Activated CD8-positive, alpha-beta T cell treated with anti-CD3 and anti-CD28 coated beads for 36 hours (primary cell): ENCODE data around the gene CLPSL2. TPM values are rescaled to one million over a fixed set of nuclear protein-coding genes. Genes with fewer than 3 reads are reported as not detected.

Experiments used
- ATAC-seq: fragments of 200-7000 bp; cut with Tn5 transposase; one replicate; pipeline ENCODE4 v1.10.0; 2021; ENCODE audit warnings: mild to moderate bottlenecking, moderate library complexity
- CTCF ChIA-PET: fragments of 350-600 bp; sonication (Branson Sonifier 250); formaldehyde crosslinking; loops from one replicate; lab custom pipeline; 2021; ENCODE audit warnings: antibody characterized with exemption; lab: Charles Lee
- POLR2A ChIA-PET: fragments of 350-600 bp; sonication (Branson Sonifier 250); formaldehyde crosslinking; loops from one replicate; lab custom pipeline; 2021; ENCODE audit warnings: antibody characterized with exemption; lab: Charles Lee
- DNase-seq: peaks from one replicate; pipeline ENCODE4 v3.0.0-alpha.2; 2020
- H3K27ac Mint-ChIP-seq: one replicate; pipeline ENCODE4 v1.8.0; 2021; ENCODE audit warnings: mild to moderate bottlenecking, mixed read lengths
- H3K27me3 Mint-ChIP-seq: one replicate; pipeline ENCODE4 v1.8.0; 2021; ENCODE audit warnings: mixed read lengths
- H3K36me3 Mint-ChIP-seq: one replicate; pipeline ENCODE4 v1.8.0; 2021; ENCODE audit warnings: low read depth, mixed read lengths
- H3K4me1 Mint-ChIP-seq: one replicate; pipeline ENCODE4 v1.8.0; 2021; ENCODE audit warnings: low read depth, mixed read lengths
- H3K4me3 Mint-ChIP-seq: one replicate; pipeline ENCODE4 v1.8.0; 2021; ENCODE audit warnings: mild to moderate bottlenecking, moderate library complexity, mixed read lengths
- H3K9me3 Mint-ChIP-seq: one replicate; pipeline ENCODE4 v1.8.0; 2021; ENCODE audit warnings: mixed read lengths
- intact Hi-C: fragments of 100-400 bp; cut with micrococcal nuclease; formaldehyde crosslinking; loops from one replicate; pipeline ENCODE4 v1.10.0; 2022
- total RNA-seq, 2 experiments: library from RNA; stranded (reverse); gene quantifications; one replicate each; pipeline ENCODE4 v1.2.3, GENCODE V29; 2021
- TF ChIP-seq, protein P1 (sequence below): fragments of 200-600 bp; IDR thresholded peaks from one replicate; pipeline ENCODE4 v1.8.0; 2022; ENCODE audit warnings: antibody characterized with exemption, mild to moderate bottlenecking

CLPSL2 gene
- total RNA-seq, 2 experiments from 2014 or later = not detected

- ChIA-PET CTCF (interaction anchor here (0.6 kb wide), 1 partner anchor 66 kb away, joined by 3 read pairs; no protein-coding TSS in a partner anchor), POLR2A (no interaction called here)
- H3K36me3 Mint-ChIP-seq = no peaks in the 10 kb centered on the region
- TF ChIP-seq, protein P1, sequence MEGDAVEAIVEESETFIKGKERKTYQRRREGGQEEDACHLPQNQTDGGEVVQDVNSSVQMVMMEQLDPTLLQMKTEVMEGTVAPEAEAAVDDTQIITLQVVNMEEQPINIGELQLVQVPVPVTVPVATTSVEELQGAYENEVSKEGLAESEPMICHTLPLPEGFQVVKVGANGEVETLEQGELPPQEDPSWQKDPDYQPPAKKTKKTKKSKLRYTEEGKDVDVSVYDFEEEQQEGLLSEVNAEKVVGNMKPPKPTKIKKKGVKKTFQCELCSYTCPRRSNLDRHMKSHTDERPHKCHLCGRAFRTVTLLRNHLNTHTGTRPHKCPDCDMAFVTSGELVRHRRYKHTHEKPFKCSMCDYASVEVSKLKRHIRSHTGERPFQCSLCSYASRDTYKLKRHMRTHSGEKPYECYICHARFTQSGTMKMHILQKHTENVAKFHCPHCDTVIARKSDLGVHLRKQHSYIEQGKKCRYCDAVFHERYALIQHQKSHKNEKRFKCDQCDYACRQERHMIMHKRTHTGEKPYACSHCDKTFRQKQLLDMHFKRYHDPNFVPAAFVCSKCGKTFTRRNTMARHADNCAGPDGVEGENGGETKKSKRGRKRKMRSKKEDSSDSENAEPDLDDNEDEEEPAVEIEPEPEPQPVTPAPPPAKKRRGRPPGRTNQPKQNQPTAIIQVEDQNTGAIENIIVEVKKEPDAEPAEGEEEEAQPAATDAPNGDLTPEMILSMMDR = no peak
- intact Hi-C loops = no loop called here
- ATAC-seq (no peak), DNase-seq (no peak)
- H3K27ac Mint-ChIP-seq = no peak overlapping the region
- no peak overlapping the region for H3K4me3 Mint-ChIP-seq
- H3K4me1 Mint-ChIP-seq = no peaks in the 10 kb centered on the region
- H3K9me3 Mint-ChIP-seq = no peaks in the 10 kb centered on the region
- H3K27me3 Mint-ChIP-seq = no peaks in the 10 kb centered on the region
Observed at GRCh38 chr6:35797837-35798526, 21.6 kb downstream of the CLPSL2 start.

GRCh38 chr6:35798706-35799105, 22.3 kb downstream of the CLPSL2 start:
- POLR2A ChIA-PET = no interaction called here

GRCh38 chr6:35801148-35801547, 24.8 kb downstream of the CLPSL2 start:
- Mint-ChIP-seq H3K4me3 (no peak overlapping the region), H3K36me3 (no peaks in the 10 kb centered on the region), H3K27ac (no peak overlapping the region), H3K27me3 (peaks cover 3% of the 10 kb centered on the region), H3K4me1 (no peaks in the 10 kb centered on the region), H3K9me3 (no peaks in the 10 kb centered on the region)
- ATAC-seq (no peak), DNase-seq (no peak)
- intact Hi-C loops = no loop called here
- CTCF ChIA-PET = no interaction called here
- TF ChIP-seq, protein P1 = no peak
- POLR2A ChIA-PET = no interaction called here

More at GRCh38 chr6:35798706-35799105, 22.3 kb downstream of the CLPSL2 start:
- H3K27ac Mint-ChIP-seq = no peak overlapping the region
- CTCF ChIA-PET = no interaction called here
- ATAC-seq (no peak), DNase-seq (no peak)
- no peaks in the 10 kb centered on the region for H3K27me3 Mint-ChIP-seq
- intact Hi-C loops = no loop called here
- H3K36me3 Mint-ChIP-seq = no peaks in the 10 kb centered on the region
- no peaks in the 10 kb centered on the region for H3K4me1 Mint-ChIP-seq
- TF ChIP-seq, protein P1 = no peak
- H3K4me3 Mint-ChIP-seq = no peak overlapping the region
- H3K9me3 Mint-ChIP-seq = no peaks in the 10 kb centered on the region

- Mint-ChIP-seq H3K27me3 (peaks cover 9% of the 10 kb centered on the region), H3K27ac (no peak within 1 kb of the TSS), H3K36me3 (no peaks in the 10 kb centered on the region), H3K9me3 (no peaks in the 10 kb centered on the region), H3K4me1 (no peaks in the 10 kb centered on the region), H3K4me3 (no peak within 1 kb of the TSS)
- intact Hi-C loops = no loop called here
- ATAC-seq (peak; percentile 91), DNase-seq (peak; percentile 49)
- CTCF ChIA-PET = no interaction called here
- POLR2A ChIA-PET = no interaction called here
- TF ChIP-seq, protein P1 = no peak
Observed at GRCh38 chr6:35804996-35805736, 28.8 kb downstream of the CLPSL2 start, which contains the start of gene LHFPL5. TSS of gene LHFPL5 (plus strand) at chr6:35805352. CDS start at chr6:35805671, 319 bp downstream.

DNA sequence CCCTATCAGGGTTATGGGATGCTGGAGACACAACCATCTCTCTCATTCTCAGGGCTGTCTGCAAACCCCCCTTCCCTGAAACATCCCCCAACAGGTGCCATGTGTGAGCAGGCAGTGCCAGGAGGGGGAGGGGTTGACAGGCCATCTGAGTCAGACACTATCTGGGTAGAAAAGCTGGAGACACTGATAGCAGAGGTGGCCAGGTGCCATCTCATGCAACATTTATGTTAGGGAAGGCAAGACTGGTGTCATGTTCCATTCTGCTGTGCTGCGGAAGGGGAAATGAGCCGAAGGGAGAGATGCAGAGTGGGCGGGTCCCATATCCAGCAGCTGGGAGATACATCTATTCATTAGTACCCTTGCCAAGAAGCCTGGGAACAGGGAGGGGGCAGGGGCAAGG, 32.3 kb downstream of the CLPSL2 start:
- no peaks in the 10 kb centered on the region for H3K36me3 Mint-ChIP-seq
- peaks cover 4% of the 10 kb centered on the region for H3K4me1 Mint-ChIP-seq
- TF ChIP-seq, protein P1 = no peak
- H3K4me3 Mint-ChIP-seq = no peak overlapping the region
- CTCF ChIA-PET = no interaction called here
- ATAC-seq (no peak), DNase-seq (no peak)
- intact Hi-C loops = no loop called here
- POLR2A ChIA-PET = interaction anchor here (1.3 kb wide), 1 partner anchor 12 kb away, joined by 3 read pairs; no protein-coding TSS in a partner anchor
- no peaks in the 10 kb centered on the region for H3K9me3 Mint-ChIP-seq
- no peak overlapping the region for H3K27ac Mint-ChIP-seq
- H3K27me3 Mint-ChIP-seq = peaks cover 9% of the 10 kb centered on the region
